Subcutaneous abdominal adipose tissue (tissue), 5 donors: Measurements from ENCODE around the gene SLC9A5.

Source experiments
- H3K27ac ChIP-seq: one replicate; pipeline ENCODE4 v1.7.0; 2013; ENCODE audit warnings: low read depth, mild to moderate bottlenecking, inconsistent platforms, low read length, moderate library complexity
- H3K27me3 ChIP-seq, 5 donors: one replicate each; pipeline ENCODE4 v1.7.0; 2013; ENCODE audit warnings: low read length in 5 of 5, inconsistent platforms in 1 of 5; ENCODE audit not compliant: control insufficient read depth in 5 of 5, insufficient read depth in 4 of 5
- H3K36me3 ChIP-seq, 5 donors: one replicate each; pipeline ENCODE4 v1.7.0; 2013; ENCODE audit warnings: low read length in 5 of 5; ENCODE audit not compliant: control insufficient read depth in 5 of 5, insufficient read depth in 5 of 5
- H3K4me1 ChIP-seq, 5 donors: one replicate each; pipeline ENCODE4 v1.7.0; 2013; ENCODE audit warnings: low read length in 5 of 5, mild to moderate bottlenecking in 3 of 5, moderate library complexity in 1 of 5; ENCODE audit not compliant: control insufficient read depth in 5 of 5, insufficient read depth in 5 of 5
- H3K4me3 ChIP-seq, 5 donors: one replicate each; pipeline ENCODE4 v1.7.0; 2013; ENCODE audit warnings: low read length in 5 of 5, low read depth in 1 of 5
- H3K9ac ChIP-seq, 5 donors: one replicate each; pipeline ENCODE4 v1.7.0; 2013; ENCODE audit warnings: low read length in 5 of 5, mild to moderate bottlenecking in 4 of 5, moderate library complexity in 3 of 5
- H3K9me3 ChIP-seq, 5 donors: one replicate each; pipeline ENCODE4 v1.7.0; 2013; ENCODE audit warnings: low read length in 5 of 5; ENCODE audit not compliant: control insufficient read depth in 5 of 5
- donor health status: healthy.
- donor health status: healthy.
- donor health status: healthy.
- donor health status: healthy.
- donor health status: healthy.

The SLC9A5 gene

GRCh38 chr16:67213197-67214019 is 35.4 kb upstream of the SLC9A5 start:
- no peaks in the 10 kb centered on the region for H3K27me3 ChIP-seq
- H3K4me3 ChIP-seq: no peak overlapping the region
- H3K27ac ChIP-seq: no peak overlapping the region
- H3K9me3 ChIP-seq: no peaks in the 10 kb centered on the region
- H3K36me3 ChIP-seq: peaks cover 0 to 29% (median 8%) of the 10 kb centered on the region in 5 donors
- peaks cover 9 to 36% (median 26%) of the 10 kb centered on the region in 5 donors for H3K4me1 ChIP-seq
- no peak overlapping the region for H3K9ac ChIP-seq

- H3K27ac ChIP-seq: no peak overlapping the region
- H3K36me3 ChIP-seq: peaks cover 0 to 14% (median 7%) of the 10 kb centered on the region in 5 donors
- no peak overlapping the region for H3K9ac ChIP-seq
- H3K9me3 ChIP-seq: no peaks in the 10 kb centered on the region
- no peaks in the 10 kb centered on the region for H3K27me3 ChIP-seq
- H3K4me1 ChIP-seq: peaks cover 9 to 36% (median 26%) of the 10 kb centered on the region in 5 donors
- no peak overlapping the region for H3K4me3 ChIP-seq
Observed at GRCh38 chr16:67215706-67216105, 33.1 kb upstream of the SLC9A5 start.

GRCh38 chr16:67216612-67217490 is 31.9 kb upstream of the SLC9A5 start:
- H3K9ac ChIP-seq: peak overlapping the region in 3 of 5 donors; percentile 15 to 44 (median 26)

GRCh38 chr16:67223992-67224391 is 24.8 kb upstream of the SLC9A5 start:
- Histone ChIP-seq H3K9ac (peak overlapping the region in 1 of 5 donors; percentile 23), H3K27ac (no peak overlapping the region), H3K4me1 (peaks cover 8 to 53% (median 22%) of the 10 kb centered on the region in 5 donors), H3K36me3 (peaks cover 0 to 20% (median 12%) of the 10 kb centered on the region in 5 donors), H3K4me3 (no peak overlapping the region), H3K9me3 (no peaks in the 10 kb centered on the region), H3K27me3 (no peaks in the 10 kb centered on the region)

More at GRCh38 chr16:67216612-67217490, 31.9 kb upstream of the SLC9A5 start:
- Histone ChIP-seq H3K27me3 (no peaks in the 10 kb centered on the region), H3K27ac (peak overlapping the region; percentile 37), H3K36me3 (peaks cover 0 to 2% (median 0%) of the 10 kb centered on the region in 5 donors), H3K9me3 (no peaks in the 10 kb centered on the region), H3K4me1 (peaks cover 9 to 36% (median 26%) of the 10 kb centered on the region in 5 donors), H3K4me3 (peak overlapping the region in 4 of 5 donors; percentile 5 to 37 (median 21))

GRCh38 chr16:67226295-67226803 is 22.4 kb upstream of the SLC9A5 start:
- peaks cover 0 to 43% (median 36%) of the 10 kb centered on the region in 5 donors for H3K36me3 ChIP-seq

GRCh38 chr16:67226804-67227566 is 21.8 kb upstream of the SLC9A5 start, which contains the start of gene TMEM208:
TSS of gene TMEM208 (plus strand) at chr16:67227130. CDS start at chr16:67227219, 89 bp downstream.
- Histone ChIP-seq H3K27me3 (no peaks in the 10 kb centered on the region), H3K27ac (peak within 1 kb of the TSS; percentile 86), H3K4me3 (peak within 1 kb of the TSS; percentile 81 to 99 (median 95)), H3K9me3 (no peaks in the 10 kb centered on the region), H3K9ac (peak within 1 kb of the TSS; percentile 87 to 95 (median 92)), H3K36me3 (peaks cover 0 to 50% (median 42%) of the 10 kb centered on the region in 5 donors), H3K4me1 (peaks cover 8 to 53% (median 22%) of the 10 kb centered on the region in 5 donors)

More at GRCh38 chr16:67226295-67226803, 22.4 kb upstream of the SLC9A5 start:
- no peaks in the 10 kb centered on the region for H3K9me3 ChIP-seq
- no peaks in the 10 kb centered on the region for H3K27me3 ChIP-seq
- H3K27ac ChIP-seq: peak overlapping the region; percentile 86
- H3K4me1 ChIP-seq: peaks cover 8 to 53% (median 22%) of the 10 kb centered on the region in 5 donors
- peak overlapping the region; percentile 28 to 93 (median 92) for H3K9ac ChIP-seq
- peak overlapping the region; percentile 81 to 99 (median 95) for H3K4me3 ChIP-seq

- peaks cover 0 to 53% (median 43%) of the 10 kb centered on the region in 5 donors for H3K36me3 ChIP-seq
- H3K9ac ChIP-seq: peak overlapping the region; percentile 87 to 95 (median 88)
- peak overlapping the region; percentile 86 for H3K27ac ChIP-seq
Observed at GRCh38 chr16:67227567-67227921, 21.2 kb upstream of the SLC9A5 start.

GRCh38 chr16:67228034-67228785 is 20.6 kb upstream of the SLC9A5 start:
- Histone ChIP-seq H3K27ac (no peak overlapping the region), H3K4me1 (peaks cover 8 to 47% (median 22%) of the 10 kb centered on the region in 5 donors), H3K9ac (peak overlapping the region; percentile 87 to 95 (median 88)), H3K27me3 (no peaks in the 10 kb centered on the region), H3K9me3 (no peaks in the 10 kb centered on the region), H3K36me3 (peaks cover 0 to 53% (median 46%) of the 10 kb centered on the region in 5 donors), H3K4me3 (peak overlapping the region; percentile 81 to 99 (median 92))

More at GRCh38 chr16:67227567-67227921, 21.2 kb upstream of the SLC9A5 start:
- H3K9me3 ChIP-seq: no peaks in the 10 kb centered on the region
- no peaks in the 10 kb centered on the region for H3K27me3 ChIP-seq
- H3K4me1 ChIP-seq: peaks cover 8 to 52% (median 22%) of the 10 kb centered on the region in 5 donors
- peak overlapping the region; percentile 81 to 99 (median 92) for H3K4me3 ChIP-seq
